K562 (cell line): Measurements from ENCODE around the gene IGF2BP3. TPM values are rescaled to one million over a fixed set of nuclear protein-coding genes. Genes with fewer than 3 reads are reported as not detected.
"Not testable (repeated sequence)": the region's sequence is repeated elsewhere in the genome, so short reads cannot be mapped to it uniquely, and the experiment has no call there.

Experiments used
- ATAC-seq: fragments of 200-7000 bp; cut with Tn5 transposase; 3 replicates; pipeline ENCODE4 v1.9.1; 2020; ENCODE audit warnings: moderate library complexity
- BruUV-seq: library from RNA; stranded (reverse); fragments of 400-500 nt; replicated peaks from 2 replicates; lab custom pipeline; 2021; lab: Mats Ljungman, UMichigan
- CTCF ChIA-PET: fragments of 300-600 bp; formaldehyde crosslinking; extraction: SDS; loops from one replicate; lab custom pipeline; 2021; ENCODE audit warnings: low intra/inter-chr PET ratio; lab: Yijun Ruan, JAX
- POLR2A ChIA-PET: fragments of 300-600, 350-650 bp; sonication (Branson Sonifier 250); formaldehyde crosslinking; extraction: SDS; loops from one replicate; lab custom pipeline; 2021; ENCODE audit warnings: antibody characterized with exemption, inconsistent platforms; lab: Yijun Ruan, JAX
- DNase-seq, 4 experiments: peaks; one replicate each; pipeline versions ENCODE4 v3.0.0 to v3.0.0-alpha.2; 2011 to 2018; ENCODE audit warnings: low spot score in 3 of 4, mixed read lengths in 3 of 4; ENCODE audit errors: extremely low read depth in 1 of 4
- FAIRE-seq: peaks from 2 replicates; lab custom pipeline; 2011; peaks lifted over from hg19 to GRCh38; lab: Jason Lieb, UNC
- H2AFZ ChIP-seq: 2 replicates; pipeline ENCODE4 v1.6.0; 2011; ENCODE audit warnings: low read depth, low read length, control low read depth, inconsistent platforms
- H3K27ac ChIP-seq: fragments of 200-600 bp; 3 replicates; pipeline ENCODE4 v1.8.0; 2011; ENCODE audit warnings: low read depth, mild to moderate bottlenecking, control low read depth, inconsistent platforms, low read length, moderate library complexity, mixed read lengths; ENCODE audit errors: extremely low read depth
- H3K27me3 ChIP-seq, 2 experiments: fragments of 300-600 bp in 1 of 2; 2 replicates in 1 of 2; 3 replicates in 1 of 2; pipeline versions ENCODE4 v1.6.0 to v1.8.0; 2011; ENCODE audit warnings: inconsistent platforms in 2 of 2, low read length in 2 of 2, mild to moderate bottlenecking in 1 of 2, mixed read lengths in 1 of 2, moderate library complexity in 1 of 2; ENCODE audit not compliant: control insufficient read depth in 2 of 2, insufficient read depth in 2 of 2
- H3K36me3 ChIP-seq: fragments of 300-600 bp; 3 replicates; pipeline ENCODE4 v1.8.0; 2011; ENCODE audit warnings: mild to moderate bottlenecking, low read length, inconsistent platforms; ENCODE audit not compliant: control insufficient read depth, insufficient read depth
- H3K4me1 ChIP-seq, 2 experiments: fragments of 200-600 bp in 1 of 2; replicated peaks in 1 of 2; 2 replicates in 1 of 2; 3 replicates in 1 of 2; pipeline versions ENCODE4 v1.5.1 to v1.8.0; 2011; ENCODE audit warnings: inconsistent platforms in 2 of 2, low read length in 2 of 2, mild to moderate bottlenecking in 1 of 2, mixed read lengths in 1 of 2, moderate library complexity in 1 of 2; ENCODE audit not compliant: control insufficient read depth in 2 of 2, insufficient read depth in 2 of 2
- H3K4me2 ChIP-seq: 2 replicates; pipeline ENCODE4 v1.6.1; 2011; ENCODE audit warnings: low read length, control low read depth, inconsistent platforms, mixed read lengths; ENCODE audit not compliant: insufficient read depth
- H3K4me3 ChIP-seq: fragments of 200-600 bp; sonication (generic), shearing (Covaris generic); 2 replicates; pipeline ENCODE4 v1.5.1; 2016; ENCODE audit warnings: control low read depth, inconsistent platforms
- H3K79me2 ChIP-seq: fragments of 200-600 bp; 3 replicates; pipeline ENCODE4 v1.8.0; 2011; ENCODE audit warnings: low read length, inconsistent platforms; ENCODE audit not compliant: control insufficient read depth, insufficient read depth
- H3K9ac ChIP-seq, 2 experiments: 2 replicates each; pipeline versions ENCODE4 v1.6.0 to v1.6.1; 2011; ENCODE audit warnings: low read depth in 2 of 2, low read length in 2 of 2, control low read depth in 1 of 2, inconsistent platforms in 1 of 2, mild to moderate bottlenecking in 1 of 2, mixed read lengths in 1 of 2; ENCODE audit not compliant: insufficient read depth in 1 of 2
- H3K9me1 ChIP-seq: one replicate; pipeline ENCODE4 v1.6.0; 2011; ENCODE audit warnings: inconsistent platforms, mild to moderate bottlenecking, low read length, moderate library complexity; ENCODE audit not compliant: control insufficient read depth, insufficient read depth
- H3K9me3 ChIP-seq: replicated peaks from 2 replicates; pipeline ENCODE4 v1.5.1; 2011; ENCODE audit warnings: low read depth, low read length, inconsistent platforms; ENCODE audit not compliant: control insufficient read depth, insufficient read depth
- H4K20me1 ChIP-seq: replicated peaks from 2 replicates; pipeline ENCODE4 v1.6.1; 2011; ENCODE audit warnings: low read length, inconsistent platforms, mixed read lengths; ENCODE audit not compliant: control insufficient read depth, insufficient read depth
- ADNP ChIP-seq: fragments of 200-800 bp; sonication (Bioruptor generic); IDR thresholded peaks from 2 replicates; pipeline ENCODE4 v1.6.1; 2016; ENCODE audit warnings: missing genetic modification characterization, missing compliant biosample characterization
- CC2D1A ChIP-seq: fragments of 450-650 bp; IDR thresholded peaks from 2 replicates; pipeline ENCODE4 v1.6.1; 2017; ENCODE audit warnings: mild to moderate bottlenecking
- KAT2B ChIP-seq: IDR thresholded peaks from one replicate; pipeline ENCODE4 v1.6.1; 2012; ENCODE audit warnings: low read depth, mild to moderate bottlenecking, control low read depth, inconsistent platforms, low read length, moderate library complexity
- NFIC ChIP-seq: fragments of 450-650 bp; IDR thresholded peaks from 2 replicates; pipeline ENCODE4 v1.6.1; 2017; ENCODE audit warnings: mild to moderate bottlenecking, inconsistent platforms
- NFYB ChIP-seq: IDR thresholded peaks from 2 replicates; pipeline ENCODE4 v1.6.1; 2011; ENCODE audit warnings: mild to moderate bottlenecking, moderate library complexity; ENCODE audit not compliant: insufficient read length; ENCODE audit errors: extremely low read depth
- RBM25 ChIP-seq: fragments of 200-400 bp; formaldehyde crosslinking; IDR thresholded peaks from 2 replicates; pipeline ENCODE4 v1.6.1; 2018; ENCODE audit warnings: low read length, low read depth, moderate library complexity; ENCODE audit not compliant: severe bottlenecking
- RHOXF2B ChIP-seq: fragments of 250-450 bp; sonication (Bioruptor Pico); conservative IDR thresholded peaks from 2 replicates; pipeline ENCODE4 v1.5.1; 2021
- SP1 ChIP-seq: sonication (generic); formaldehyde crosslinking; IDR thresholded peaks from 2 replicates; pipeline ENCODE4 v1.8.1; 2022; ENCODE audit warnings: mild to moderate bottlenecking, missing genetic modification reagents
- WGBS: fragments of 100-300 bp; shearing (Covaris generic); methylation state at CpG from one replicate; pipeline ENCODE4 v1.1.6; 2016; ENCODE audit warnings: low coverage, mixed read lengths; ENCODE audit not compliant: insufficient coverage; ENCODE audit errors: missing lambda C conversion rate; 5-methylcytosine and 5-hydroxymethylcytosine counted together
- in situ Hi-C: fragments of 300-500 bp; cut with MboI; formaldehyde crosslinking; loops from 4 replicates; pipeline ENCODE4 v1.15.0; 2018; ENCODE audit warnings: inconsistent platforms, mixed read lengths
- intact Hi-C: fragments of 100-400 bp; cut with micrococcal nuclease; formaldehyde crosslinking; loops from 2 replicates; pipeline ENCODE4 v1.14.2; 2022
- polyA plus RNA-seq, 8 experiments: library from polyadenylated mRNA; depleted of rRNA in 4 of 8; stranded (reverse) in 5 of 8; unstranded in 3 of 8; fragments of >200 nt; fragmentation: Nextera tagmentation in 2 of 8; fragmentation: Illumina TruSeq in 1 of 8; extraction: Ambion mirVana in 2 of 8; extraction: Trizol in 1 of 8; gene quantifications; 2 replicates each; pipeline versions ENCODE4 v1.2.1 to v1.2.3, GENCODE V29; 2011 to 2014; ENCODE audit warnings: inconsistent platforms in 1 of 8, missing spikeins in 1 of 8
- total RNA-seq, 7 experiments: library from RNA; depleted of rRNA in 6 of 7; stranded (reverse); fragments of >200 nt in 6 of 7; fragmentation: Illumina TruSeq in 2 of 7; extraction: Trizol in 2 of 7; gene quantifications; 2 replicates each; pipeline versions ENCODE4 v1.2.1 to v1.2.3, GENCODE V29; 2011 to 2021; ENCODE audit warnings: low replicate concordance in 1 of 7
- TF ChIP-seq, protein P1 (sequence below): fragments of 450-650 bp; IDR thresholded peaks from 2 replicates; pipeline ENCODE4 v1.6.1; 2016; ENCODE audit warnings: mild to moderate bottlenecking

IGF2BP3 gene
- total and polyA plus RNA-seq, 9 of the 15 experiments (the other 6 are each of a cell fraction or from before 2014, with no cell fraction given): 8.4 to 88.1 (median 61.2) TPM

DNA sequence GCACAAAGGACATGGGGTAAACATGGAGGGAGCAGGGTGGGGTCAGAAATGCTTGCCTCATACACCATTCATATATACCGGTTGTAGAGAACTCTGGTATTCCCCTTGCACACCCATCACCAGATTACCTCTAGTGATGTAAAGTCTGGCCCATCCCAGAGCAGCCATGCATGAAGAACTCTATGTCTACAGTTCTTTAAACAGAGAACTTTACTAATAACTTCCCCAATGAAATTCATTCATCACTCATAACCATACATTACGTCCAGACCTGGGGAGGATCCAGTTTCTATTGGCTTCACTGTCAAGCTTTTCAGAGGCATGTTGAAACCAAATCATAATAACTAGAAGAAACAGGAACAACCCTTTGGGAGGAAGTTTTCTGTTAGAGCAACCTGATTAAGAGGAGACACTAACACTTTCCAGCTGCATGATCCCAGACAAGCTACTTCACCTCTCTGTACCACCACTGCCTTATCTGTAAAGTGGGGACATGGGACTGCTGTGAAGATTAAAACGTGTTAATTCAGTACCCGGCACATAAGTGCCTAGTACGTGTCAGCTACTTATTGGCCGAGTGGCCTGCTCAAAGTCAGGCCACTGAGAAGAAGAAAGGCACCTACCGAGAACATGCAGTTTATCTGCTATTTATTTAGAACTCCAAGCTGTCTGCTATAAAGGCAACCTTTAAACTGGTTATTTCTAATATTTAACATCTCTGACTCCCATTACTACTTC, 59.7 kb downstream of the IGF2BP3 start (continued):
- no peak for TF ChIP-seq RHOXF2B
- TF ChIP-seq KAT2B: no peak
- no peak for TF ChIP-seq ADNP

DNA sequence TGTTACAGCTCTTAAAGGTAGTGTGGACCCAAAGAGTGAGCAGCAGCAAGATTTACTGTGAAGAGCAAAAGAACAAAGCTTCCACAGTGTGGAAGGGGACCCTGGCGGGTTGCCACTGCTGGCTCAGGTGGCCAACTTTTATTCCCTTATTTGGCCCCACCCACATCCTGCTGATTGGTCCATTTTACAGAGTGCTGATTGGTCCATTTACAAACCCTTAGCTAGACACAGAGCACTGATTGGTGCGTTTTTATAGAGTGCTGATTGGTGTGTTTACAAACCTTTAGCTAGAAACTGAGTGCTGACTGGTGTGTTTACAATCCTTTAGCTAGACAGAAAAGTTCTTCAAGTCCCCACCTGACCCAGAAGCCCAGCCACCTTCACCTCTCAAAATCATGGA, 63.7 kb downstream of the IGF2BP3 start:
- DNase-seq, H2AFZ ChIP-seq, H3K27ac ChIP-seq, ATAC-seq, H3K4me2 ChIP-seq, H3K9me1 ChIP-seq, in situ Hi-C loops, BruUV-seq, H4K20me1 ChIP-seq, intact Hi-C loops, H3K27me3 ChIP-seq, POLR2A ChIA-PET, H3K9ac ChIP-seq, FAIRE-seq, H3K9me3 ChIP-seq, H3K4me3 ChIP-seq, H3K4me1 ChIP-seq, CTCF ChIA-PET: not testable (repeated sequence)
- 100% methylated on average over 2 of the region's 2 CpGs for WGBS
- TF ChIP-seq NFYB (peak; percentile 72), CC2D1A (peak; percentile 66), RBM25 (peak; percentile 45), SP1 (CRISPR knock-in tag) (0 out of 2 replicates have a peak, but pooled peaks have one; percentile 16), NFIC (0 out of 2 replicates have a peak, but pooled peaks have one; percentile 15)
- TF ChIP-seq, protein P1, sequence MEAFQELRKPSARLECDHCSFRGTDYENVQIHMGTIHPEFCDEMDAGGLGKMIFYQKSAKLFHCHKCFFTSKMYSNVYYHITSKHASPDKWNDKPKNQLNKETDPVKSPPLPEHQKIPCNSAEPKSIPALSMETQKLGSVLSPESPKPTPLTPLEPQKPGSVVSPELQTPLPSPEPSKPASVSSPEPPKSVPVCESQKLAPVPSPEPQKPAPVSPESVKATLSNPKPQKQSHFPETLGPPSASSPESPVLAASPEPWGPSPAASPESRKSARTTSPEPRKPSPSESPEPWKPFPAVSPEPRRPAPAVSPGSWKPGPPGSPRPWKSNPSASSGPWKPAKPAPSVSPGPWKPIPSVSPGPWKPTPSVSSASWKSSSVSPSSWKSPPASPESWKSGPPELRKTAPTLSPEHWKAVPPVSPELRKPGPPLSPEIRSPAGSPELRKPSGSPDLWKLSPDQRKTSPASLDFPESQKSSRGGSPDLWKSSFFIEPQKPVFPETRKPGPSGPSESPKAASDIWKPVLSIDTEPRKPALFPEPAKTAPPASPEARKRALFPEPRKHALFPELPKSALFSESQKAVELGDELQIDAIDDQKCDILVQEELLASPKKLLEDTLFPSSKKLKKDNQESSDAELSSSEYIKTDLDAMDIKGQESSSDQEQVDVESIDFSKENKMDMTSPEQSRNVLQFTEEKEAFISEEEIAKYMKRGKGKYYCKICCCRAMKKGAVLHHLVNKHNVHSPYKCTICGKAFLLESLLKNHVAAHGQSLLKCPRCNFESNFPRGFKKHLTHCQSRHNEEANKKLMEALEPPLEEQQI: peak; percentile 61; the same call in 1 of the 2 replicates
- H3K79me2 ChIP-seq: peaks cover 15% of the 10 kb centered on the region
- H3K36me3 ChIP-seq: peaks cover 81% of the 10 kb centered on the region
